HG03575 (cell line): ENCODE results near the gene FLOT1.
"Not testable (repeated sequence)": the region's sequence is repeated elsewhere in the genome, so short reads cannot be mapped to it uniquely, and the experiment has no call there.

Source experiments
- ATAC-seq: cut with Tn5 transposase; IDR thresholded peaks from one replicate; pipeline ENCODE4 v1.9.1; 2021; ENCODE audit not compliant: unreplicated experiment, insufficient number of reproducible peaks, low FRiP score; ENCODE audit errors: extremely low read depth

FLOT1 gene

GRCh38 chr6:30726506-30727413 lies 15.7 kb downstream of the FLOT1 start:
- ATAC-seq, result no peak

GRCh38 chr6:30725713-30726505 lies 16.6 kb downstream of the FLOT1 start:
- ATAC-seq, result no peak

GRCh38 chr6:30724906-30725667 lies 17.4 kb downstream of the FLOT1 start:
- ATAC-seq, result no peak

GRCh38 chr6:30723843-30724741 lies 18.4 kb downstream of the FLOT1 start:
- not testable (repeated sequence) for ATAC-seq

DNA sequence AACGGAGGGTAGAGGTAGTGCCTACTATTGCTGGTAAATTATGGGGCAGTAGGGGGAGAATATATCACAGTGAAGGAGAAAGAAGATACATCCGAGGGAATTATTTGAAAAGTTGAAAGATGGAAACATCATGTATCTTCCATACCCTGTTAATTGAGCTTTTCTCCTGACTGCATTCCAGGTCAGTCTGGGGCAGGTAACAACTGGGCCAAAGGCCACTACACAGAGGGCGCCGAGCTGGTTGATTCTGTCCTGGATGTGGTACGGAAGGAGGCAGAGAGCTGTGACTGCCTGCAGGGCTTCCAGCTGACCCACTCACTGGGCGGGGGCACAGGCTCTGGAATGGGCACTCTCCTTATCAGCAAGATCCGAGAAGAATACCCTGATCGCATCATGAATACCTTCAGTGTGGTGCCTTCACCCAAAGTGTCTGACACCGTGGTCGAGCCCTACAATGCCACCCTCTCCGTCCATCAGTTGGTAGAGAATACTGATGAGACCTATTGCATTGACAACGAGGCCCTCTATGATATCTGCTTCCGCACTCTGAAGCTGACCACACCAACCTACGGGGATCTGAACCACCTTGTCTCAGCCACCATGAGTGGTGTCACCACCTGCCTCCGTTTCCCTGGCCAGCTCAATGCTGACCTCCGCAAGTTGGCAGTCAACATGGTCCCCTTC lies 19.2 kb downstream of the FLOT1 start:
- ATAC-seq, result not testable (repeated sequence)

GRCh38 chr6:30722280-30723112 lies 20.0 kb downstream of the FLOT1 start:
- no peak for ATAC-seq

- not testable (repeated sequence) for ATAC-seq
Measured at GRCh38 chr6:30722025-30722279, 20.5 kb downstream of the FLOT1 start.

DNA sequence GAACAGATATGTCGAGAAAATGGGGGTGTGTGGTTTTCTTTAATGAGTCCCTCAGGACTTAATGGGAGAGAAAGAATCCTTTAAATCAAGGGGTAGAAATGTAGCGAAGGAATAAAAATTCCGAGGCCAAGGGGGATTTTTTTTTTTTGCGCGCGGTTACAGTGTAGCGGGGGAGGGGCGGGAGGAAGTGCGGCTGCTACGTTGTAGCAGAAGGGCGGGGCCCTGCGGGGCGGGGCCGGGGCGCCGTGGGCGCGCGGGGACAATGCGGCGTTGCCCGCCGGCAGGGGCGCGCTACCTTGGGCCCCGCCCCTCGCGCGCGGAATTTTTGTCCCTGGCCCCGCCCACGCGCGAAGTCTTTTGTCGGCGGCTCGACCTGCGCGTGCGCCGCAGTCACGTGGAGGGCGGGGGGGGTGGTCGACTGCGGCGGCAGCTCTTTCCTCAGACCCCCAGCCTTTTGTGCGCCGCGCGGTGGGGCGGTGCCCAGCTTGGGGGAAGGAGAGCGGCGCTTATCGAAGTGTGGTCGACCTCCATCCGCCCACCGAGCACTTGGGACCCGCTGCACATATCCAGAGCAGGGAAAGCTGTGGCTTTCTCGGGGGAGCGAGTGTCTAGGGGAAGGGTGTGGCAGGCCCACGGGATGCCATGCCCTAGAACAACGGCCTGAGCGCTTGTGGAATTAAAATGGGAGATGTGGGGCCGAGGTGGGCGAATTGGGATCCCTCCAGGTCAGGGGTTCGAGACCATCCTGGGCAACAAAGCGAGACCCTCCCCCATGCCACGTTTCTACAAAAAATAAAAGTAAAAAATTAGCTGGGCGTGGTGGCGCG lies 21.1 kb downstream of the FLOT1 start:
- no peak for ATAC-seq

DNA sequence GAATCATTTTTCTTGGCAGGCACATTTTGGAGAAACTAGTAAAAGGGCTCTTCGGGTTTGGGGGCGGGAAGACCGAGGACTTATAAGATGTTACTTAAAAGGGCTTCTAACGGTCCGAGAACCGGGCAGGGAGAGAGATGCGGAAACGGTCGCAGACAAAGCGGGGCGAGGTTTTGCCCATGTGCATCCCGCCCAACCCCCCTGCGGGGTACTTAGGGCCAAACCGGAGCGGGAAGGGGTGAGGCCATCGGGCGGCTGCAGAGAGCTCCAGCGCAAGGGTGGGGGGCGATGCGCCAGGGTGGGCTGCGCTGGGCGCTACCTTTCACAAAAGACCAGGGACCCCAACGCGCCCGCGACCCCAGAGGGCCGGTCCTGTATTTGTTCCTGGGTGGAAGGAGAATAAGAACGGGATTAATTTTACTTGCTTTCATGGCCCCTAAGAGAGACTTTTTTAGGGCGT lies 21.7 kb downstream of the FLOT1 start:
- no peak for ATAC-seq

DNA sequence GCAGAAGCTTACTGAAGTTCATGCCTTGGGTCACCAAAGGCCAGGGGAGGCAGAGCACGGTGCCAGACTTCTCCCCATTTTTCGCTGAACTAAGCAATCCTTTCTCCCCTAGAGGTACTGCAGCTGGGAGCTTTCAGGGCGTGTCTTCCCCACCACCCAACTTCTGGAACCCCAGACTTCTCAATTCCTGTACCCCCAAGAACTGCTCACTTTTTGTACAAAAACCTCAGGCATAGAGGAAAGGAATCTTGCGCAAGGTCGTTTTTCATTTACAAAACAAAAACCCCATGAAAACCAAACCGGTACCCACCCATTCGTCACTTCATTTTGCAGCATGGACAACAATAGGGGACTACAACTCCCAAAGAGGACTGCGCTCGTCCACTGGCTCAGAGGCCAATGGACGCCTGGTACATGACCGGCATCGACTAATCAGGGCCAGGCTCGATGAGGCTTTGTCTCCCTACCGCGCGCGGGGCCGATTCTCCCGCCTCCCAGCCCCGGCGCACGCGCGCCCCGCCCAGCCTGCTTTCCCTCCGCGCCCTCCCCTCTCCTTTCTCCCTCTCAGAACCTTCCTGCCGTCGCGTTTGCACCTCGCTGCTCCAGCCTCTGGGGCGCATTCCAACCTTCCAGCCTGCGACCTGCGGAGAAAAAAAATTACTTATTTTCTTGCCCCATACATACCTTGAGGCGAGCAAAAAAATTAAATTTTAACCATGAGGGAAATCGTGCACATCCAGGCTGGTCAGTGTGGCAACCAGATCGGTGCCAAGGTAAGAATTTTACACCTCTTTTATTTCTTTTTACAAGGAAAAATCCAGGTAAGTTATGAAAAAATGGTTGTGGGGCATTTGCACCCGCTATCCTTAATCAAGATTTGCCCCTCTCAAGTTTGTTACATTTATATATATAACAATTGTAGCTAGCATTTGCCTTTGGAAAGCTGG lies 22.4 kb downstream of the FLOT1 start, which contains the start of gene TUBB:
TUBB (plus strand) TSS at position 562 of the 947 bp plus-strand sequence; CDS start at position 717, 155 bp downstream.
- no peak for ATAC-seq

GRCh38 chr6:30719356-30719755 lies 23.1 kb downstream of the FLOT1 start:
- no peak for ATAC-seq

GRCh38 chr6:30717845-30718720 lies 24.4 kb downstream of the FLOT1 start:
- not testable (repeated sequence) for ATAC-seq

DNA sequence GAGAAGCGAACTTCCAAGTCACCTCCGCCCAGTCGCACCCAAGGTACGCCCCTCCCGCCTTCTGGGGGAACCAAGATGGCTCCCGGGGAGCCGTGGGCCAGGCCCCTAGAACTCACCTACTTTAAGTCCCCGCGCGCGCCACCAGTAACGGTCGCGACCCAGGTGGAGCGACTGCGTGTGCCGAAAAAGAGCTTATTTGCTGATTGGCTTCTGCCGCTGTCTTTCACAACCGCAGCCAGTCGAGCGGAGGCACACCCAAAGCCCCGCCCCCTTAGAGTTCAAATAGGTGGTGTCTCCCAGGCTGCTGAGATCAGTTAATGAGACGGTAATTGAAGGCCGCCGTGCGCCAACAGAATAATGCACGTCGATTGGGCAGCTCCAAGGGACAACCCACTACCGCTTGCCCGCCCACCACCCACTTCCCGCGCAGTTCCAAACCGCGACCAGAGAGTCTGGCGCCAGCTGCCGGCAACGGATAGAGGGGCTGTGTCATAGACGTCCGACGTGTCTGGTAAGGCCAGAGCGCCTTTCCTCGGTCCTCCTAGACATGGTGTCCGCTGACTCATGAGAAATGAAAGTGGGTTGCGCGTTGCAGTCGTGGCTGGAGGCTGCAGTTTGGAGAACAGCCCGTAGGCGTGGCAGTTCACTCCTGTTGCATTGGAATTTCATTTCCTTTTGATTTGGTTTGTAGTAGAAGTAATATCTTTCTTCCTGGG lies 25.2 kb downstream of the FLOT1 start, which contains the start of gene MDC1:
MDC1 (minus strand) TSS at position 153 of the 716 bp plus-strand sequence. CDS start 2,106 bp downstream, outside the sequence.
- ATAC-seq, result peak; percentile 34

DNA sequence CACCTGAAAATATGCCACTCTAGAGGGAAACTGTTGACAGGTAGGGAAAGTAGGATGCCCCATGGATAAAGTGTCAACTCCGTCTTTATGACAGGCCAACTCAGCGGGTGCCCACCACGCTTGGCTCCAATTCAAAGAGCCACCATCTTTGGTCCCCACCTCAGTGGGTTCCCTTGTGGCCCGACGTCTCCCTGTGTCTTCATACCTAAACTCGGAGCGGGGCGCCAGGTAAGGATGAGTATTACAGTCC lies 25.7 kb downstream of the FLOT1 start:
- no peak for ATAC-seq
